H1 (cell line): ENCODE data around the gene GTF2H1.

Source experiments
- ATF3 ChIP-seq: IDR thresholded peaks from 2 replicates; pipeline ENCODE4 v1.6.1; 2011; ENCODE audit warnings: low read depth, mild to moderate bottlenecking, low read length; ENCODE audit not compliant: insufficient read depth
- CTCF ChIP-seq, 3 experiments: IDR thresholded peaks; 1 replicate in 2 of 3; 2 replicates in 1 of 3; pipeline versions ENCODE4 v1.5.1 to v1.6.1; 2011; ENCODE audit warnings: low read length in 3 of 3, mild to moderate bottlenecking in 3 of 3, inconsistent platforms in 2 of 3, low read depth in 1 of 3, moderate library complexity in 1 of 3; ENCODE audit not compliant: insufficient read depth in 1 of 3; ENCODE audit errors: control extremely low read depth in 1 of 3
- EZH2 ChIP-seq: fragments of 200-600 bp; sonication (generic); IDR thresholded peaks from 2 replicates; pipeline ENCODE4 v1.7.1; 2012; ENCODE audit warnings: low read depth, mild to moderate bottlenecking, moderate library complexity, low read length, inconsistent platforms; ENCODE audit not compliant: severe bottlenecking
- JUND ChIP-seq: IDR thresholded peaks from 2 replicates; pipeline ENCODE4 v1.6.1; 2011; ENCODE audit warnings: mild to moderate bottlenecking, improper control_type of control experiment, low read length
- KDM1A ChIP-seq: fragments of 200-600, 300-600 bp; sonication (generic); IDR thresholded peaks from 2 replicates; pipeline ENCODE4 v1.7.1; 2016; ENCODE audit warnings: mild to moderate bottlenecking, low read length, borderline replicate concordance
- POLR2A ChIP-seq, 2 experiments: IDR thresholded peaks; 1 replicate in 1 of 2; 2 replicates in 1 of 2; pipeline ENCODE4 v1.6.1; 2011; ENCODE audit warnings: low read depth in 2 of 2, low read length in 2 of 2, mild to moderate bottlenecking in 2 of 2; ENCODE audit errors: control extremely low read depth in 1 of 2

- TF ChIP-seq CTCF (IDR thresholded peaks at IDR 0.05; ENCODE audit: control extremely low read depth in 1 of 3, insufficient read depth in 1 of 3, low read depth in 1 of 3, low read length in 3 of 3) (no peak), EZH2 (no peak), JUND (no peak), POLR2A (IDR thresholded peaks at IDR 0.05; ENCODE audit: control extremely low read depth in 1 of 2, low read depth in 2 of 2, low read length in 2 of 2) (no peak), ATF3 (no peak), KDM1A (no peak)
These were observed 67.7 kb downstream of the GTF2H1 start for GRCh38 chr11:18390088-18390487.
